ENCODE measurements around the gene CARD9.
"Not testable (repeated sequence)": the region's sequence is repeated elsewhere in the genome, so short reads cannot be mapped to it uniquely, and the experiment has no call there.

The CARD9 gene, protein sequence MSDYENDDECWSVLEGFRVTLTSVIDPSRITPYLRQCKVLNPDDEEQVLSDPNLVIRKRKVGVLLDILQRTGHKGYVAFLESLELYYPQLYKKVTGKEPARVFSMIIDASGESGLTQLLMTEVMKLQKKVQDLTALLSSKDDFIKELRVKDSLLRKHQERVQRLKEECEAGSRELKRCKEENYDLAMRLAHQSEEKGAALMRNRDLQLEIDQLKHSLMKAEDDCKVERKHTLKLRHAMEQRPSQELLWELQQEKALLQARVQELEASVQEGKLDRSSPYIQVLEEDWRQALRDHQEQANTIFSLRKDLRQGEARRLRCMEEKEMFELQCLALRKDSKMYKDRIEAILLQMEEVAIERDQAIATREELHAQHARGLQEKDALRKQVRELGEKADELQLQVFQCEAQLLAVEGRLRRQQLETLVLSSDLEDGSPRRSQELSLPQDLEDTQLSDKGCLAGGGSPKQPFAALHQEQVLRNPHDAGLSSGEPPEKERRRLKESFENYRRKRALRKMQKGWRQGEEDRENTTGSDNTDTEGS

DNA sequence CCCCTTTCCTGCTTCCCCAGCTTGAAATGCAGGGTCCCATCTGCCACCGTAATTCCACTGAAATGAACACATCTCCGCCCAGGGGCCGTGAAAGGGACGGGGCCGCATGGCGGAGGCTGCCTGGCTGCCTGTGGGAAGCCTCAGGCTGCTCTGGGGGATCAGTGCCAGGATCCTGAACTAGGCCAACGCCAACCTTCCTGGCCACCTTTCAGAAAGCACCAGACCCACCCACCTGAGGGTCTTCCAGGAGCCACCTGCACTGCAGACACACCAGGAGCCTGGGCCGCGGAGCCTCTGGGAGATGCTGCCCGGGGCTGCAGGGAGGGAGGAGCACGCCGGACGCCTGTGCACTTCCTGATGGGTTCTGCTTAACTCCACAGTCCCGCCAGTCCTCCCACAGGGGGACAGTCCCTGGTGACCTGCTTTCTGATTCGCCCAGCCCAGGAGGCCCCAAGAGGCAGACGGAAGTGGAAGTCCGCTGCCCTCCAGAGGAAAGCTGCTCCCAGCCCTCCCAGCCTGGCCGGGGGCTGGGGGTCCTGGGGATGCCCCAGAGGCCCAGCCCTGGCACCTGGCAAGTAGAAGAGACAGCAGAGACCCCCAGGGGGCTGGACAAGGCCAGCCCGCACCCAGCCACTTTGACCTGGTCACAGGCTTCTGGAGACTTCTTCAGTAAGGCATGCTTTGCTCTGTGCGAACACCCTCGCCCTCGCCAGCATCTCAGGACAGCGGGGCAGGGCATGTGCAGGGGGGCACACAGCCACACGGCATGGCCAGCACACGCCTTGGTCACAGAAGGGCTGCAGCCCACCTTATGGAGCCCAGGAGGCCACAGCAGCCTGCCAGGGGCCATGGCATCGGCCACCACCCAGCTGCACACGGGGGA, at the start of gene CARD9:
TSS of gene CARD9 (minus strand) at position 370 of the 883 bp plus-strand sequence. CDS start 1,591 bp downstream, outside the sequence.
- DNase-seq (ENCODE audit: low read depth in 2 of 2, low spot score in 1 of 2), result no peak

DNA sequence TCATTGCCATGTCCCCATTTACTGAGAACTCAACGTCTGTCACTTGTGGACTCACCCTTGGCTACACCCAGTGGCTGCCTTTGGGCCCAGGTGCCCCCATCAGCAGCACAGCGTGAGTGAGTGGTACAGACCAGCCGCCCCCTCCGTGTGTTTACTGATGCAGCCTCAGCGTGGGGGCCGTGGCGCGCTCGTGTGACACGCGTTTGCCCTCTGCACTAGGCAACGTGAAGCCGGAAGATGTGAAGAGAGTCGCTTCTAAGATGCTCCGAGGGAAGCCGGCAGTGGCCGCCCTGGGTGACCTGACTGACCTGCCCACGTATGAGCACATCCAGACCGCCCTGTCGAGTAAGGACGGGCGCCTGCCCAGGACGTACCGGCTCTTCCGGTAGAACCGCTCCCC, 49.4 kb upstream of the CARD9 start:
- no peak for DNase-seq (ENCODE audit: low read depth in 2 of 2, low spot score in 1 of 2)

DNA sequence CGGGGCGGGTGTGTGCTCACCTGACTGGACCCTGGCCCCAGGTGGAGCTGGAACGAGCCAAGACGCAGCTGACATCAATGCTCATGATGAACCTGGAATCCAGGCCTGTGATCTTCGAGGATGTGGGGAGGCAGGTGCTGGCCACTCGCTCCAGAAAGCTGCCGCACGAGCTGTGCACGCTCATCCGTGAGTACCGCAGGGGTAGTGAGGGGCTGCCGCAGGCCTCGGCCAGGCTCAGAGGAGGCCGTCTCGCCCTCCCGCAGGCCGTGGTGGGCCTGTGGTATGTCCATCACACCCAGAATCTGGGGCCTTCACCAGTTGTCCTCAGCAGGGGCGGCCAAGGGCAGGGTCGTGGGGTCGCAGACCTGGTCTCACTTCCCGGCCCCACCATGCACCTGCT, 48.3 kb upstream of the CARD9 start:
- no peak for DNase-seq (ENCODE audit: low read depth in 2 of 2, low spot score in 1 of 2)

DNA sequence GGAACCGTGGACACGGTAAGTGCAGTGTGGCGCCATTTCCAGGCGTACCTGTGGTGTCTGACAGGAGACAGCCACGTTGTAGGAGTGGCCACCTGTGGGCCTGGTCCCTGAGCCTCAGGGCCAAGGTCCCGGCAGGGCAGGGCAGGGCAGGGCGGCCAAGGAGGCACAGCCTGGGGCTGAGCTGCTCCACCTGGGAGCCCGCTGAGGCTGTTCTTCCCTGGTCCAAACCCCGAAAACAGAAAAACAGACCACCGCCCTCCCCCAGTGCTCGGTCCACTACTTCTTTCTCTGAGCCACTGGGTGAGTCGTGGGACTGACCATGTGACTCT, 45.6 kb upstream of the CARD9 start:
- no peak for DNase-seq (ENCODE audit: low read depth in 2 of 2, low spot score in 1 of 2)

DNA sequence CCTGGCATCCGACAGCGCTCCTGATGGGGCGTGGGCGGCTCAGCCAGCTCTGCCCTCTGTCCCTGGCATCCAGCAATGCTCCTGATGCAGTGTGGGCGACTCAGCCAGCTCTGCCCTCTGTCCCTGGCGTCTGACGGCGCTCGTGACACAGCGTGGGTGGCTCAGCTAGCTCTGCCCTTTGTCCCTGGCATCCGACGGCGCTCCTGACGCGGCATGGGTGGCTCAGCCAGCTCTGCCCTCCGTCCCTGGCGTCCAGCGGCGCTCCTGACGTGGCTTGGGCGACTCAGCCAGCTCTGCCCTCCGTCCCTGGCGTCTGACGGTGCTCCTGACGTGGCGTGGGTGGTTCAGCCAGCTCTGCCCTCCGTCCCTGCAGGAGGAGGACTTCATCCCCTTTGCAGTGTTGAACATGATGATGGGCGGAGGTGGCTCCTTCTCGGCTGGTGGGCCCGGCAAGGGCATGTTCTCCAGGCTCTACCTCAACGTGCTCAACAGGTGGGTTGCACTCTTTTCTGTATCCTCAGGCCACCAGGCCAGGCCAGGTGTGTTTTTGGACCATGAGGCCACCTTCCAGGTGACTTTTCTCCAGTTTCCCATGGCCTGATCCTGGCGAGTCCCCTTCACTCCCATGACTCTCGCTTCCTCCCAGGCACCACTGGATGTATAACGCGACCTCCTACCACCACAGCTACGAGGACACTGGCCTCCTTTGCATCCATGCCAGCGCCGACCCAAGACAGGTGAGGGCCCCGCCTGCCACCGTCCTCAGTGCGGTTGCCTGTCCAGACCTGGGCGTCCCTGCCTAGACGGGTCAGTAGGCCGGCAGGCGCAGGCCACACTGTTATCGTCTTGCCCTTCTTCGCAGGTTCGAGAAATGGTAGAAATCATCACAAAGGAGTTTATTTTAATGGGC, 45.0 kb upstream of the CARD9 start:
- DNase-seq (ENCODE audit: low read depth in 2 of 2, low spot score in 1 of 2), result no peak

DNA sequence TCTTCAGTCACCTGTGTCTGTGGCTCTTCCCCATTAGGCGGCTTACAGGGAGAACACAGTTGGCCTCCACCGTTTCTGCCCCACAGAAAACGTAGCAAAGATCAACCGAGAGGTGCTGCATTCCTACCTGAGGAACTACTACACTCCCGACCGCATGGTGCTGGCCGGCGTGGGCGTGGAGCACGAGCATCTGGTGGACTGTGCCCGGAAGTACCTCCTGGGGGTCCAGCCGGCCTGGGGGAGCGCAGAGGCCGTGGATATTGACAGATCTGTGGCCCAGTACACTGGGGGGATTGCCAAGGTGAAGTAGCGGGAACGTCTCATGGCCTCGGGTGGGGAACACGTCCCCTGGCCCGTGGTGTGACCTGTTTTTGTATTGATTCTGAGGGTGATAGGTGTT, 43.4 kb upstream of the CARD9 start:
- no peak for DNase-seq (ENCODE audit: low read depth in 2 of 2, low spot score in 1 of 2)

DNA sequence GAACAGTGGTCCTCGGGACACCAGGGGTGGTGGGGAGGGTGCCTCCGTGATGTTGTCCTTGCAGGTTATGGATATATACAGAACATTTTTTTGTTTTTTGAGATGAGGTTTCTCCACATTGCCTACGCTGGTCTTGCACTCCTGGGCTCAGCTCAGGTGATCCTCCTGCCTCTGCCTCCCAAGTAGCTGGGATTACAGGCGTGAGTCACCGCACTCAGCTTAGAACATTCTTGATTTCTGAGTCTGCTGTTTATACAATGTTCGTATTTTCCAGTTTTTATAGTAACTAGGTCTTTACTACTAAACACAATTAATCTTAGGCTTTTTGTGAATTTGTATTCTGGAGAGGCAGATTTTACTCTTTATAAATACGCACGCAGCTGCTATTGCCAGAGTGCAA, 43.0 kb upstream of the CARD9 start:
- DNase-seq (ENCODE audit: low read depth in 2 of 2, low spot score in 1 of 2), result no peak

DNA sequence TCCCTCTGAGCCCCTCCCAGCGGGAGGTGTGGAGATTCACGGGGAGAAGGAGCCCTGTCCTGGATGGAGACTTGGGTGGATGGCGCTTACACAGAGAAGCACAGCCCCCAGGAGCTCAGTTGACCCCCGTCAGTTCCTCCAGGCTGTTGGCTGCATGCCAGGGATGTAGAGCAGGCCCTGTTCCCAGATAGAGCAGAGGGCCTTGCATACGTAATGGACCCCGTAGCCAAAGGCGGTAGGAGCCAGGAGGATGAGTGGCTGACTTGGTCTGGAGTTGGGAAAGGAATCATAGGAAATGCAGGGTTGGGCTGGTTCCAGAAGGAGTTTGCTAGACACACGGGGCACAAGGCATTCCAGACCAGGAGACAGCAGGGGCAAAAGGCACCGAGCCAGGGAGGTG, 39.5 kb upstream of the CARD9 start:
- DNase-seq (ENCODE audit: low read depth in 2 of 2, low spot score in 1 of 2), result no peak

DNA sequence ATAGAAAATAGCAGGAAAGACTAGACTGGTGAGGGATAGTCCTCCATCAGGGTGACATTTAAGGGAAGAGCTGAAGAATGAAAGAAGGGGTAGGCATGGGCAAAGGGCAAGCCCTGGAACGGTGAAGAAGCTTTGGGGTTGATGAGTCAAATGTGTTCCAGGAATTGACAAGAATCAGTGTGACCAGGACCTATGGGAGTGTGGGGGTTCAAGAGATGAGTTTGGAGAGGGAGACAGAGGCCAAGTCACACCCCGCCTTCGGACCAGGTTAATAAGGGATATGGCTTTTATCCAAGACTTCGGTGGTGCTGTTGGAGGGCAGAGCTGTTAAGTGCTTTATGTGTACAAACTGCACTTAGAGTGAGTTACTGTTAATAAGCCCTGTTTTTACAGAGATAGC, 37.9 kb upstream of the CARD9 start:
- no peak for DNase-seq (ENCODE audit: low read depth in 2 of 2, low spot score in 1 of 2)

DNA sequence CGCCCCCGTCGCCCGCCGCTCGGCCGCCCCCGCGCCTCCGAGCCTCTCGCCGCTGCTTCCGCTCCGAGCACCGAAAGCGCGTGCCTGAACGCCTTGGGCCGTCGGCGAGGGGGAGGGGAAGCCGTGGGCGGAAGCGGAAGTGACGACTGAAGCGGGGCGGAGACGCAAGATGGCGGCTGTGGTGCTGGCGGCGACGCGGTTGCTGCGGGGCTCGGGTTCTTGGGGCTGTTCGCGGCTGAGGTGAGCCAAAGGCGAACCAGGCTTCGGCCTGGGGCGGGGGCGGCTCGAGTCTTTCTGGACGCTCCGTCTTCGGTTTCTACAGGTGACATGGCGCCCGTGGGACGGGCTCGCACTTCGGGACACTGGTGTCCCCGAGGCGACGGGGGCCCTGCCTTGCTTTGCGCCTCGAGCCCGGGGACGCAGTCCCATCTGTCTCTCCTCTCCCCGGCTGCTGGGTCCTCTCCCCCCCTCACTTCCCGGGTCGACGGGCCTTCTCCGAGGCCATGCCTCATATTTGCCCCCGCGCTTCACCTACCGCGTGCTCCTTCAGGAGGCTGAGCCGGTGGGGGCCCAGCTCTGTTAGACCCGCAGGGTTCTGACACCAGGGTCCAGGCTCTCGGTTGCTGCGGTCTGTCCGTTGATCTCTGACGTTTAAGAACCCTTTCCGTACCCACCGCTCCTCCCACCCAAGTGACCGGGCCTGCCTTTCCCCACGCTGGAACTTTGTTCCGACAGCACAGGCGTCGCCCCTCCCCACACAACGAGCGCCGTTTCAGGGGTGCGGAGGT, 37.2 kb upstream of the CARD9 start, which contains the start of the genes ENTR1 and PMPCA:
TSS of gene ENTR1 (minus strand) at position 115 of the 788 bp plus-strand sequence. CDS start 217 bp downstream, outside the sequence.
TSS of gene PMPCA (plus strand) at position 159 of the 788 bp plus-strand sequence. CDS start at position 170, 11 bp downstream.
- peak; percentile 93 to 97 for DNase-seq (ENCODE audit: low read depth in 2 of 2, low spot score in 1 of 2)

DNA sequence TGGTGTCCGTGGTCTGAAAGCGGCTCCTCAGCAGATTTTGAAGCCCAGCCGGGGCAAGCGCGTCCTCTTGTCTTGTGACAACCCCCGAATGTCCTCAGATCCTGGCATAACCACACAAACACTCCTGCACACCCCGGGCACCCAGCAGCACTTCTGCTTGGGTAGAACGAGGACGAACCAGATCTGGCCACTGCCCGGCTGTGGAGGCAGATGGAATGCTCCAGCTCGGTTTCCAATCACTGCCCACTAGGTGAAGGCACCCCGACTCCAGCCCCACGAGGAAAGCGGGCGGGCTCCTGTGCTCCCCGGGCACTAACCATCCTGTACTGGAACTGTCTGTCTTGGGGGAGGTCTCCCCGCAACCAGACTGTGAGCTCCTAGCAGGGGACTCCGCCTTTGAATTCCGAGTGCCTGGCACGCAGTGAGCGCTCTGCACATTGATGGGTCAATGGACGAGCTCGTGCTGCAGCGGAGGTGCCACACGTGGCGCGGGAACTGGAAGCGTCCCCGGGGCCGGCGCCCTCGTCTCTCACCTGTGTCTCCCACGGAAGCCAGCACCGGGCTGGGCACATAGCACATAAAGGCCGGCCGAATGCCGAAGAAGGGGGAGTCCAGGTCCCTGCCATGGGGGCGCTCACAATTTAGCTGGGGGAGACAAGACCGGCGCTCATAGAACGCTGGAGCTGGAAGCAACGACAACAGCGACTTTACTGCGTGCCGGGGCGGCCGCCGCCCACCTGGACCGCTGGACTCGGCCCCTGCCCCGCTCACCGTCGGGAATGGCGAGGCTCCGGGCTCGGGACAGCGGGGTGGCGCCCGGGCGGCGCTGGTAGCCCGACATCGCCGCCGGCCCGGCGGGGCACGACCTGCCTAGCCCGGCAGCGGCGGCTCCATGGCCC, 36.3 kb upstream of the CARD9 start:
- DNase-seq (ENCODE audit: low read depth in 2 of 2, low spot score in 1 of 2), result peak in 1 of 2 donors; percentile 12

DNA sequence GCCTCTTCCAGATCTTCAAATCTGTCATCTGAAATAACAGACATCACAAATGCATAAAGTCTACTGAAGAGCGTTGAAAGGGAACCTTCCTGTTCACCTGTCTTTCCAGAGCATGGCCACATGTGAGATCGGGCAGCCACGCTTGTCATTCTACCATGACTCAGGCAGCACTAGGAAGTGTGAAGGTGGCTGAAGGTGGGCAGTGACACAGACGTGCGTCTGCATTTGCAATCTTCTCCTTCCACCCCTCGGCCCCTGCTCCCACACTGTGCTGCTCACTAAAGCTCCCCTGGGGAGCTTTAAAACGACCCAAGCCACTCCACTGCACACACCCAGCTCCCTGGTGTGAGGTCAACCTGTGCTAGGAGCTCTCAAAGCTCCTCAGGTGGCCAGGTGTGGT, 34.4 kb upstream of the CARD9 start:
- no peak for DNase-seq (ENCODE audit: low read depth in 2 of 2, low spot score in 1 of 2)

DNA sequence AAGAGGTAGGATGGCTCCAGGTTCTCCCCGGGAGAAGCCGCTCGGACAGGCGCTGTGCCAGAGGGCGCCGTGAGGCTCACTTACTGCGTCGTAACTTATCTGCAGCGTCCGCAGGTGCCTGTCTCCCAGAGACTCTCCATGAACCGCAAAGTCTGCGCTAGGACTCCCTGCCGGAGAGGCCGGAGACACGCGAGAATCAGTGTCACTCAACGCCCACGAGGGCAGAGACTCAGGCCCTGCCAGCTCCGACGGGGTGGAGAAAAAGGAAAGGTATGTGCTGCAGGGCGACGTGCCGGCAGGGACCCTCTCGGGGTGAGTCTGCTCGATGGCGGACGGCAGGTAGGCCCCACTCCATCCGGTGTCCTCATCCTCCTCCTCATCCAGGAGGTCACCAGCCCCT, 33.6 kb upstream of the CARD9 start:
- DNase-seq (ENCODE audit: low read depth in 2 of 2, low spot score in 1 of 2), result not testable (repeated sequence)

DNA sequence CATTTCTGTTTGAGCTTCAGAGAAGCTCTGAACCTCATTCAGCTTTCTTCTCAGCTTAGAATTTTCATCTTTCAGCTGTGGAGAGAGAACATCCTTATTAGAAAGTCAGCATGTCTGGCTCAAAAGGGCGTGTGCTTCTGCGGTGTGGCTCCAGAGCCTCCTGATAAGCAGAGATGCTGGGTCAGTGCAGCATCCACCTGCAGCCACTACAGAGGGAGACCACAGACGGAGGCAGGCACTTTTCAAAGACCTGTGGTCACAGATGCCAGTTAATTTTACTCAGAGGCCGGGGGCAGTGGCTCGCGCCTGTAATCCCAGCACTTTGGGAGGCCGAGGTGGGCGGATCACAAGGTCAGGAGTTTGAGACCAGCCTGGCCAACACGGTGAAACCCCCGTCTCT, 32.4 kb upstream of the CARD9 start:
- DNase-seq (ENCODE audit: low read depth in 2 of 2, low spot score in 1 of 2), result not testable (repeated sequence)

DNA sequence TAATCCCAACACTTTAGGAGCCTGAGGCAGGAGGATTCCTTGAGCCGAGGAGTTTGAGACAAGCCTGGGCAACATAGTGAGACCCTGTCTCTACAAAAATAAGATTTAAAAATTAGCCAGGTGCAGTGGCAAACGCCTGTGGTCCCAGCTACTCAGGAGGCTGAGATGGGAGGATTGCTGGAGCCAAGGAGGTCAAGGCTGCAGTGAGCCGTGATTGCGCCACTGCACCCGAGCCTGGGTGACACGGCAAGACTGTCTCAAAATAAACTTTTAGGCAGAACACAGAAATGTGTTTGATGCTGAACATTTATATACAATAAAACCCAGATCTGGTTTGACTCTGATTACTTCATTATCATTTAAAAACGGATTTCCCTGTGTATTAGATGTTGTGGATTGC, 32.0 kb upstream of the CARD9 start:
- no peak for DNase-seq (ENCODE audit: low read depth in 2 of 2, low spot score in 1 of 2)

DNA sequence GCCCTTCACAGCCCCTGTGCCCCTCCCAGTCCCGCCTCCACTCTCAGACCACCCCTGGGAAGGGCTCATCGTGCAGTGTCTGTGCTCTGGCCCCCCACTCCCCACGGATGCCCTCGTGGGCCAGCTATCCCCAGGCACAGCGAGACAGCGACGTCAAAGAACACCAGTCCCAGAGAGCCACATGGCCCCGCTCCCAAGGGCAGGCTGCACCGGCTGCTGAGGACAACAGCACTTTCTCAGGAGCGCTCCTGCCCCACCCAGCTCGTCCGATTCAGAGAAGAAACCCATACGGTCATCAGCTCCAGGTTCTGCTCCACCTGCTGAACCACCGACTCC, 31.3 kb upstream of the CARD9 start:
- no peak for DNase-seq (ENCODE audit: low read depth in 2 of 2, low spot score in 1 of 2)

DNA sequence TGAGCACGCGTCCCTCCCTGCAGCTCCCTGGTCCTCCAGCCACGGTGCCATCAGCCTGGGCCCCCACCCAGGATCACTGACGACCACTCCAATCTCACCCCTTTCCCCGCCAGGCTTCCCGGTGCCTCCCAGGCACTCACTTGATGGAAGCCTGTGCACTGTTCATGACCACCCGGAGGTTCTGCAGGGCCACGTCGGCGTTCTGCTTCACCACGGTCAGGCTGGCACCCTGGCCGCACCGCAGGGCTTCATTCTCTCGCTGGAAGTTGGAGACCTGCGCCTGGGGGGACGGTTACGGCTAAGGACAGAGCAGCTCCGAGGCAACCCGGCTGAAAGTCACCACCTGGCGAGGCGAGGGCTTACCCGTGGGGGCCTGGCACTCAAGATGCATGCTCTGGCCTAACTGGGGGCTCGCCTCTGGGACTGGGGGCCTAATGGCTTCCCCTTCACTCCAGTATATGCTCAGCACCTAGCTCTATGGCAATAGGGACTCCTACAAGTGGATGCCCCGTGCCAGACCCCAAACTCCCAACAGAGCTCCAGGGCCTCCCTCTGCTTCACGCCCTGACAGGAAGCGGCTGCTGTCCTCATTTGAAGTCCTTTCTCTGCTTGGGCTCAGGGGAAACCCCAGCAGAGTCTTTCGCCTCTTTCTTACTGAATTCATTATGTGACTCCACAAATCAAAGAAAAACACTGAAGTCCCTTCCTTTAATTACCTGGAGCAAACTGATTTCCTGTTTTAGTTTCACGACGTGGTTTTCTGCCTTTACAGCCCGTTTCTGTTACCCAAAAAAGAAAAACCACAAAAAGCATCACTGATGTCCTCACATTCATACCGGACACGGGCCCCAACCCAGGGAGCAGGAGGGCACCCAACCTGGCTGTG, 30.7 kb upstream of the CARD9 start:
- no peak for DNase-seq (ENCODE audit: low read depth in 2 of 2, low spot score in 1 of 2)

DNA sequence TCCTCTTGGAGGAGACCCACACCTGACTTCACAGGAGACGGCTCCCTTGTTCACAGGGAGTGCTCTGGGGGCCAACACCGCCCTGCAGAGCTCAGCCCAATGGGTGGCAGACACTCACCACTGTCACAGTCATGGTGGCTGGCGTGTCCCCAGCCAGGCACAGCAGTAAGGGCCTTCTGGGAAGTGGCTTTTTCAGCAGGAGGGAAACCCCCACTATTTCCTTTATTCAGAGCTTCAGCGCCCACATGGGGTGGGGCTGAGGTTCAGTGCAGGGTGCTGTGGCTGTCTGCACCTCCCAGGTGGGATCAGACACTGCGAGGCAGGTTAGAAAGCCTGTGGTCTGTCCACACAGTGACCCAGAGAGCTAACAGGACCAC, 30.1 kb upstream of the CARD9 start:
- peak; percentile 46 to 64 for DNase-seq (ENCODE audit: low read depth in 2 of 2, low spot score in 1 of 2)

Data from stimulated activated CD8-positive, alpha-beta memory T cell treated with anti-CD3 and anti-CD28 coated beads, Interleukin-4, amount 100 ng/mL, for 4 hours (primary cell).